ENCODE results near the gene ELF5. TPM values are rescaled to one million over a fixed set of nuclear protein-coding genes. Genes with fewer than 3 reads are reported as not detected.

Gene ELF5
- total RNA-seq, 1 donor from 2014 or later: 20.2 TPM

DNA sequence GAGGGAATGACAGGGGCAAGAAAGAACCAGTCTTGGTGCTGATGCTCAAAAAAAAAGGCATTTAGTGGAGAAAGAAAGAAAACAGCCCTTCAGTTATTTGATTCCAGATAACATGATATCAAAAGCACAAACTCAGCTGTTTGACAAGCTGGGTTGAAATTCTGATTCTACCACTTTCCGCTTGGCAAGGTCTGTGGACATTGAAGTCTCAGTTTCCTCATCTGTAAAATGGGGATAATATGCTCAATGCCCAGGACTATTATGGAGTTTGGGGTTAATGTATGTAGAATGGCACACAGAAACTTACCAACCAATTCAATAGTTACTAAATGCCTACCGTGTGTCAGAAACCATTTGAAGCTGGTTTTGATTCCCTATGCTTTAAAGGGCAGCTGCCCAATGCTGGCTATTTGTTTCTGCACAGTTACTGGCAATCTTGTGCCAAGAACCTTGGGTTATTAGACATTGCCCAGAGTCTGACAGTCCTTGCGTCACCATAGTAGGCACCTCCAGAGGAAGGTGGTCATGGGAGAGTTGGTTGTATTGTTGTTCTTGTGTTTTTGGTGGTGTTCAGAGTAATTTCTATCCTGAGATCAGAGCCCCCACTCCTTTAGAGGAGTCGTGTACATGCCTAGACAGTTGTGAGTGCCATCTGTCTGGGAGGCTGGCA is 19.5 kb downstream of the ELF5 start:
- Histone ChIP-seq H3K4me1 (no peaks in the 10 kb centered on the region), H3K27ac (no peak overlapping the region), H3K27me3 (ENCODE audit: low read depth) (no peaks in the 10 kb centered on the region), H3K4me3 (no peak overlapping the region), H3K9me3 (no peaks in the 10 kb centered on the region), H3K36me3 (no peaks in the 10 kb centered on the region)
- ATAC-seq: no peak
- intact Hi-C loops (cut with DNase I): loop anchor here (10.0 kb wide), 1 partner anchor 129 kb away; no protein-coding TSS in a partner anchor
- TF ChIP-seq, protein P1, sequence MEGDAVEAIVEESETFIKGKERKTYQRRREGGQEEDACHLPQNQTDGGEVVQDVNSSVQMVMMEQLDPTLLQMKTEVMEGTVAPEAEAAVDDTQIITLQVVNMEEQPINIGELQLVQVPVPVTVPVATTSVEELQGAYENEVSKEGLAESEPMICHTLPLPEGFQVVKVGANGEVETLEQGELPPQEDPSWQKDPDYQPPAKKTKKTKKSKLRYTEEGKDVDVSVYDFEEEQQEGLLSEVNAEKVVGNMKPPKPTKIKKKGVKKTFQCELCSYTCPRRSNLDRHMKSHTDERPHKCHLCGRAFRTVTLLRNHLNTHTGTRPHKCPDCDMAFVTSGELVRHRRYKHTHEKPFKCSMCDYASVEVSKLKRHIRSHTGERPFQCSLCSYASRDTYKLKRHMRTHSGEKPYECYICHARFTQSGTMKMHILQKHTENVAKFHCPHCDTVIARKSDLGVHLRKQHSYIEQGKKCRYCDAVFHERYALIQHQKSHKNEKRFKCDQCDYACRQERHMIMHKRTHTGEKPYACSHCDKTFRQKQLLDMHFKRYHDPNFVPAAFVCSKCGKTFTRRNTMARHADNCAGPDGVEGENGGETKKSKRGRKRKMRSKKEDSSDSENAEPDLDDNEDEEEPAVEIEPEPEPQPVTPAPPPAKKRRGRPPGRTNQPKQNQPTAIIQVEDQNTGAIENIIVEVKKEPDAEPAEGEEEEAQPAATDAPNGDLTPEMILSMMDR (IDR thresholded peaks at IDR 0.05): no peak
- no peak for DNase-seq

DNA sequence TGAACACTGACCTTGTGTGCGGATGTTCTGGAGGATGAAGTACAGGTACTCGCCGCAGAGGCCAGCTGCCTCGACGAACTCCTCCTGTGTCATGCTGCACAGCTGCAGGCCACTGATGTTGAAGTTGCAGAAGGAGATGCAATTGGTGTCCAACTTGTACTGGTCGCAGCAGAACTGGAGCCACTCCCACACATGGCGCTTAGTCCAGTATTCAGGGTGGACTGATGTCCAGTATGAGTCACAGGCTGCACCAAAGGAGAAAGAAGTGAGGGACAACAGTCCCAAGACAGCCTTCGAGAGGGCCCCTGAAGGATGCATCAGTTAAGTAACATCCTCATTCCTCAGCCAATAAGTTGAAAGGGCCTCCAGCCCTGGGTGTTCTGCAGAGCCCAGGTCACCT is 20.1 kb downstream of the ELF5 start:
- H3K4me1 ChIP-seq: no peaks in the 10 kb centered on the region
- intact Hi-C loops (cut with DNase I): loop anchor here (10.0 kb wide), 1 partner anchor 129 kb away; no protein-coding TSS in a partner anchor
- DNase-seq (no peak), ATAC-seq (no peak)
- H3K36me3 ChIP-seq: no peaks in the 10 kb centered on the region
- no peak overlapping the region for H3K4me3 ChIP-seq
- no peaks in the 10 kb centered on the region for H3K27me3 ChIP-seq (ENCODE audit: low read depth)
- TF ChIP-seq, protein P1 (IDR thresholded peaks at IDR 0.05): no peak
- H3K27ac ChIP-seq: no peak overlapping the region
- H3K9me3 ChIP-seq: no peaks in the 10 kb centered on the region

DNA sequence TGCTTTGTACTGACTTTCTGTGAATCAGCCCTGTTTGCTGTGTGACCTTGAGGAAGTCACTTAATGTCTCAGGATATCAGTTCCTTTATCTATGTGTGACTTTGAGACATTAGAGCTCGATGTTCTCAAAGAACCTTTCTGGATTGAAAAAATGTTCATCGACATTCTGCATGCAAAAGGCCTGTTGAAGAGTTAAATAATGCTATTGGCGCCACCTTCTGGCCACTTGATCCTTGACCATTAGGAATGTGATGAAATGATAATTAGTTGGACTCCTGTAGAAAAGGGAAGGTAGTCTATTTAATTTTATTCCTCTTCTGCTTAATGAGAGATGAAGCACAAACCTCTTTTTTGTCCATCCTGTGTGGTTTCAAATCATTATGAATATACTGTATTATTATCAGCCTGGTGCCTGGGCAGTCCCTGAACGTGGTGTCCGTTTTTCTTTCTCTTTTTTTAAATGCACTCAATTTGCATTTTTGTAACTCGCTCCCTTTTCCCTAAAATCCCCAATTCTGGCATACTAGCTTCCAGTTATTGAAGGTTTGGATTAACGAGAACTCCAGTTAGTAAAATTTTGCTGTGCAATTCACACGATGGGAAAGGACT is 20.7 kb downstream of the ELF5 start:
- H3K9me3 ChIP-seq: no peaks in the 10 kb centered on the region
- ATAC-seq: no peak
- no peak overlapping the region for H3K4me3 ChIP-seq
- TF ChIP-seq, protein P1 (IDR thresholded peaks at IDR 0.05): peak; percentile 64
- no peak overlapping the region for H3K27ac ChIP-seq
- peak; percentile 68 for DNase-seq
- no peaks in the 10 kb centered on the region for H3K36me3 ChIP-seq
- intact Hi-C loops (cut with DNase I): loop anchor here (10.0 kb wide), 1 partner anchor 128 kb away; no protein-coding TSS in a partner anchor
- H3K27me3 ChIP-seq (ENCODE audit: low read depth): no peaks in the 10 kb centered on the region
- no peaks in the 10 kb centered on the region for H3K4me1 ChIP-seq

DNA sequence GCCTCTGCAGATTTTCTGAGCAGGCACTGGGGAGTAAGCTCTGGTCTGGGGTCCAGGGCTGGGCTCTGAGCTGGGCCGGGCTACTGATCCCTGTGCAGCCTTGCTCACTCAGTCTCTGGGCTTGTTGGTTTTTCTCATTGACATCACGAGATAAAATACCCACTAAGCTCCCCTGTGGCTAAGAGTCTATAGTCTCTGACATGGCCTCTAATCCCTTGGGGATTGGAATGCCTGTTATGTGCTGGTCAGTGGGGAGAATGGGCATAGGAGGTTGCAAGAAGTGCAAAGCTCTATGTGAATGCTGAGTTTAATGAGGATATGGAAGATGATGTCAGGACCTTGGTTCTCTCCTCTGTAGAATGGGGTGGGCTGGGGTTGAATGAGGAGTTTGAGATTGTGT is 23.3 kb downstream of the ELF5 start:
- ATAC-seq (no peak), DNase-seq (no peak)
- TF ChIP-seq, protein P1 (IDR thresholded peaks at IDR 0.05): no peak
- intact Hi-C loops (cut with DNase I): loop anchor here (10.0 kb wide), 1 partner anchor 126 kb away; no protein-coding TSS in a partner anchor
- Histone ChIP-seq H3K9me3 (no peaks in the 10 kb centered on the region), H3K36me3 (no peaks in the 10 kb centered on the region), H3K4me1 (no peaks in the 10 kb centered on the region), H3K27me3 (ENCODE audit: low read depth) (no peaks in the 10 kb centered on the region), H3K4me3 (no peak overlapping the region), H3K27ac (no peak overlapping the region)

DNA sequence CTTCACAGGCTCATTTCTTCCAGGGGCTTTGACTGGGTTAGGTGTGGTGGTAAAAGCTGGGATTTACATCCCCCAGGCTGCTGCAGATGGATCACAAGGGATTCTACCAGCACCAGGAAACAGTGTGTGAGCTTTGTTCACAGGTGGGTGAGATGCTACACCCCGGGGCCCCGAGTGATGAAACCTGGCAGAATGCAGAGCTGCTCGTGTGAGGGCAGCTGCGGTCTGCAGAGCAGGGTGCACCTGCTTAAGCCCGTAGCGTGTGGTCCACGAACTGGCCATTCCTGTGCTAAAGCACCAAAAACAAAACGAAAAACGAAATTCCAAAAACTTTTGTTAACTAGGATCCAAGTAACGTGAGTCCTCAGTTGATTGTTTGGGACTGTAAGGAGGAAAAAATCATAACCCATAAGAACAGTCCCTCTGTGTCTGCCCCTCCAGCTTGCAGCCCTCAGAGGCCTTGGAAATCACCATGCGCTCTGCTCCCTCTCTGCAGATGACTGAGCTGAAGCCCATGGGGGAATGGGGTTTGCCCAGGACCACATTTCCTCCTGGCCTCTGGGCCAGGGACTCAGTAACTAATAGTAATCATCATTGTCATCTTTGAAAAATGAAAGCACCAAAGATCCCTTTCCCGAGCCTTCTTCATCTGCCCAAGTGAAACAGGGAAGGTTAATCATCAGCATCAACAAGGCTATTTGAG is 24.6 kb downstream of the ELF5 start:
- no peak for ATAC-seq
- no peaks in the 10 kb centered on the region for H3K27me3 ChIP-seq (ENCODE audit: low read depth)
- TF ChIP-seq, protein P1 (IDR thresholded peaks at IDR 0.05): no peak
- H3K9me3 ChIP-seq: no peaks in the 10 kb centered on the region
- H3K4me3 ChIP-seq: no peak overlapping the region
- no peaks in the 10 kb centered on the region for H3K4me1 ChIP-seq
- DNase-seq: no peak
- intact Hi-C loops (cut with DNase I): no loop called here
- H3K36me3 ChIP-seq: no peaks in the 10 kb centered on the region
- H3K27ac ChIP-seq: no peak overlapping the region
